SKM-1 (cell line): ENCODE data around the gene TTC33.
"Not testable (repeated sequence)": the region's sequence is repeated elsewhere in the genome, so short reads cannot be mapped to it uniquely, and the experiment has no call there.

Experiments
- DNase-seq: peaks from one replicate; lab custom pipeline; 2025; ENCODE audit not compliant: unreplicated experiment; lab: John Stamatoyannopoulos, UW

The TTC33 gene

DNA sequence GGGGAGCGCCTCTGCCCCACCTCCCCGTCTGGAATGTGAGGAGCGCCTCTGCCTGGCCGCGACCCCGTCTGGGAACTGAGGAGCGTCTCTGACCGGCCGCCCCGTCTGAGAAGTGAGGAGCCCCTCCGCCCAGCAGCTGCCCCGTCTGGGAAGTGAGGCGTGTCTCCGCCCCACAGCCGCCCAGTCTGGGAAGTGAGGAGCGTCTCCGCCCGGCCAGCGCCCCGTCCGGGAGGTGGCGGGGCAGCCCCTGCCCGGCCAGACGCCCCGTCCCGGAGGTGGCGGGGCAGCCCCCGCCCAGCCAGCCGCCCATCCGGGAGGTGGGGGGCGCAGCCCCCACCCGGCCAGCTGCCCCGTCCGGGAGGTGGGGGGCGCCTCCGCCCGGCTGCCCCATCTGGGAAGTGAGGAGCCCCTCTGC lies 33.3 kb downstream of the TTC33 start:
- DNase-seq: not testable (repeated sequence)

DNA sequence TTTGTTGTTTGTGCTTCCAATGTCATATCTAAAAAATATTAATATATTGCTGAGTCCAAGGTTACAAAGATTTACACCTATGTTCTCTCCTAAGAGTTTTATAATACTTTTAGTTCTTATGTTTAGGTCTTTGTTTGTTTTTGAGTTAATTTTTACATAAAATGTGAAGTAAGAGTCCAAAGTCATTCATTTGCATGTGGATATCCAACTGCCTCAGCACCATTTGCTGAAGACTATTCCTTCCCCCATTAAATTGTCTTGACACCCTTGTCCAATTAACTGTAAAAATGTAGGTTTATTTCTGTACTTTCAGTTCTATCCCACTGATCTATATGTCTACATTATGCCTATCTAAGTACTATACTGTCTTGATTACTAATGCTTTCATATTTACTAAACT lies 35.7 kb downstream of the TTC33 start:
- no peak for DNase-seq

DNA sequence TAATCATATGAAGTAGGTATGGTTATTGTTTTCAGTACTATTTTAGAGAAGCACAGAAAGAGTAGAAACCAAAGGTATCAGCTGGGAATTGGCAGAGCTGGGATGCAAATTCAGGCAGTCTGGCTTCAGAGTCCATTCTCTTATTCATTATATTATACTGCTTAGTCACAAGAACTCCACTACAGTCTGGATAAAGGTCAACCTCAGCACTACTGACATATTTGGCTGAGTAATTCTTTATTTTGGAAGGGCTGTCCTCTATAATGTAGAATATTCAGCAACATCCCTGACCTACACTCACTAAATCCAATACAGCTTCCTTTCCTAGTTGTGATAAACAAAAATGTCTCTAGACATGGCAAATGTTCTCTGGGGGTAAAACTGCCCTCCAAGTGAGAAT lies 38.5 kb downstream of the TTC33 start:
- no peak for DNase-seq

DNA sequence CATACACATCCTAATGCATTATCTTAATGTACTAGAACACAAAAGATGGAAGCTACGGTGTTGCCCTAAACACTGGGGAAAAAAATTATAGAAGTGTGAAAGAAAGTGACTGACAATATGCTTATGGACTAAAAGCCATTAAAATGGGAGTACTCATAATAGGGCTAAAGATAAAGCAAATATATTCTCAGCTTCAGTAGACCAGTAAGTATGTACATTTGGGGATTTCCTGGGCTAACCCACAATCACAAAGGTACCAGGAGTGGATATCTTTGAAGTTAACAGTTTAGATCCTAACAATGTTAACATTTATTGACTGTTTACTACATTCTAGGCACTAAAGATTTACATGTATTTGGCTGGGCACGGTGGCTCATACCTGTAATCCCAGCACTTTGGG lies 39.2 kb downstream of the TTC33 start:
- DNase-seq: no peak

- DNase-seq: no peak
Observed at GRCh38 chr5:40716000-40716399, 39.8 kb downstream of the TTC33 start.

GRCh38 chr5:40714001-40714400 lies 41.8 kb downstream of the TTC33 start:
- no peak for DNase-seq

- not testable (repeated sequence) for DNase-seq
Observed at GRCh38 chr5:40710575-40710974, 45.2 kb downstream of the TTC33 start.

DNA sequence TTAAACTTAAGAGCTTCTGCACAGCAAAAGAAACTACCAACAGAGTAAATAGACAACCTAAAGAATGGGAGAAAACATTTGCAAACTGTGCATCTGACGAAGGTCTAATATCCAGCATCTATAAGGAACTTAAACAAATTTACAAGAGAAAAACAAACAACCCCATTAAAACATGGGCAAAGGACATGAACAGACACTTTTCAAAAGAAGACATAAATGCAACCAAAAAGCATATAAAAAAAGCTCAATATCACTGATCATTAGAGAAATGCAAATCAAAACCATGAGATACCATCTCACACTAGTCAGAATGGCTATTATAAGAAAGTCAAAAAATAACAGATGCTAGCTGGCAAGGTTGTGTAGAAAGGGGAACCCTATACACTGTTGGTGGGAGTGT lies 50.3 kb downstream of the TTC33 start:
- DNase-seq: not testable (repeated sequence)

DNA sequence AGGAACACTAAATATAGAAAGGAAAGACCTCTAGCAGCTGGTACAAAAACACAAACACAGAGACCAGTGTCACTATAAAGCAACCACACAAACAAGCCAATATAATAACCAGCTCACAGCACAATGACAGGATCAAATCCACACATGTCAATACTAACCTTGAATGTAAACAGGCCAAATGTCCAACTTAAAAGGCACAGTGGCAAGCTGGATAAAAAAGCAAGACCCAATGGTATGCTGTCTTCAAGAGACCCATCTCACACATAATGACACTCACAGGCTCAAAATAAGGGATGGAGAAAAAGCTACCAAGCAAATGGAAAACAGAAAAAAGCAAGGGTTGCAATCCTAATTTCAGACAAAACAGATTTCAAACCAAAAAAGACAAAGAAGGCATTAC lies 53.7 kb downstream of the TTC33 start:
- DNase-seq: not testable (repeated sequence)

- DNase-seq: no peak
Observed at GRCh38 chr5:40700116-40700782, 55.5 kb downstream of the TTC33 start.

GRCh38 chr5:40694433-40694832 lies 61.3 kb downstream of the TTC33 start:
- DNase-seq: no peak

DNA sequence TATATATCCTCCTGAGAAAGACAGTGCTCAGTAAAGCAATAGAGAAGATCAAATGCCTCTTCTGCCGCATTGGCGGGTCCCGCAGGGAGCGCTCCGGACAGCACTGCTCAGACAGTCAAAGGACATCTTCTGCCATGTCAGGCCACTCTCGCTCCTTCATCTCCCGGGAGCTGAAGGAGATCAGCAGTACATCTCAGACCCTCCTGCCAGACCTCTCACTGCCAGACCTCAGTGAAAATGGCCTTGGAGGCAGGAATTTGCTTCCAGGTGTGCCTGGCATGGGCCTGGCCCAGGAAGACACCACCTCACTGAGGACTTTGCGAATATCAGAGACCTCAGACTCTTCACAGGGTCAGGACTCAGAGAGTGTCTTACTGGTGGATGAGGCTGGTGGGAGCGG lies 63.9 kb downstream of the TTC33 start:
- no peak for DNase-seq

GRCh38 chr5:40690267-40690666 lies 65.5 kb downstream of the TTC33 start:
- DNase-seq: no peak

DNA sequence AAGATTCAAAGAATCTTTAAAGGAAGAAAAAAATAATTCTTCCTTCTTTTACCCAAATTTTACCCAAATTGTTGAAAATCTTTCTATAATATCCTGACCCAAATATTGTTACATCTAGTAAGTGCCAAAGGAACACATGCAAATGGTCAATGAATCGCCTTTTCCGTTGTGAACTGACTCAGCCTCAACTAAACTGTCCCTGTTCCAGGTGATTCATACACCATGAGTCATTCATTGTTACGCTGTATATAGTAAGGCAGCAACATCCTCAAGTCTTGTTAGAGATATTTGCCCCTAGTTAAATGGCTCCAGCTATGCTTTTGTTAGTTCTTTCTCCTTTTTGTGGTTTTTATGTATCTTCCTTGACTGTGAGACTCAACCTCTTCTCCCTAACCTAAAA lies 66.3 kb downstream of the TTC33 start:
- DNase-seq: no peak

DNA sequence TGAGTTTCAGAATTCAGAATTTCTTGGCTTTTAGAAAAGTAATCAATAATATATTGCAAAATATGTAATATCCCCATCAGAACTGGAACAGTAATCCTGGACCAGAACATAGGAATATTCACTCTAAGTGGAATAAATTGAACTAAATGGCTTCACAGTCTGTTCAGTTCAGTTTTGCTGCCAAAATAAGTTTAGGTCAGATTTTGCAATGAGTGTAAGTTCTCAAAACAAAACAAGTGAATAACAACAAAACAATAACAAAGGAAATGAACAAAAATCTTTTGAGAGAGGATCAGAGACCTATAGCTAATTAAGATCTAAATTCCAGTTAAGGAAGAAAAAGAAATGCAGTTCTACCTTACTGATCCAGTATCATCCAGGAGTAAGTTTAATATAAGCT lies 66.8 kb downstream of the TTC33 start:
- DNase-seq: no peak

GRCh38 chr5:40688127-40688761 lies 67.5 kb downstream of the TTC33 start:
- peak; percentile 72 for DNase-seq

DNA sequence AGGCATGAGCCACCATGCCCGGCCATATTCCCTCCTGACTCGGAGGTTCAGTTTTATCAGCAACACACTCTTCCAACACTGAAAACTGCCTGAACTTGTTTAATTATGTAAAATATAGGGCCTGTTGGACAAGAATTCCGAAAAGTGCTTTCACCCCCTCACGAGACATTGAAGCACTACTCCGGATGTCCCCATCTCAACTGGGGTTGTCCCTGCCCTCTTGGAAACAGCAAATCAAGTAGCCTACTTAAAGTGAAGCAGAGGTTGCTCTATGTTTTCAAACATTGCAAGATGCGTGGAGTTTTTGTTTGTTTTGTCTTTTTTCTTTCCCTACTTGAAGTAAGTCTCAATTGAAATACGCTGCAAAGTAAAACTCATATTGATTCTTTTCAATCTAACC lies 68.4 kb downstream of the TTC33 start:
- DNase-seq: no peak

GRCh38 chr5:40685976-40686486 lies 69.7 kb downstream of the TTC33 start:
- no peak for DNase-seq

GRCh38 chr5:40685193-40685592 lies 70.6 kb downstream of the TTC33 start:
- DNase-seq: no peak

DNA sequence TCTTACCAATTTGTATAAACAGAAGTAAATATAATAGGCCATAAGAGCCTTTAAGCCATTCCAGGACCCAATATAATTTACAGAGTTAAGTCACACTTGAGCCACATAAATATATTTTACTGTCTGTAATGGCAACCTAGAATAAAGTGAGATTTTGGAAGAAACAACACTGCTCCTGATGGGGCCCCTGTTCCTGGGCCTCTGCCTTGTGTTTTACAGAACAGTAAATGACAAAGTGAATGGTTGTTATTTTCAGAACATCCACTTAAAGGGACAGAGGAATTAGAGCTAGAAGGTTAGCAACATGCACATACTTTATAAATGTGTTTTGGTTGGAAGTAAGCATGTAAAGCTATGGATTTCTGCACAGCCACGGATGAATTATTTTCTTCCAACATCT lies 72.5 kb downstream of the TTC33 start:
- no peak for DNase-seq

GRCh38 chr5:40682154-40683017 lies 73.4 kb downstream of the TTC33 start:
- no peak for DNase-seq
